NCI-H1092 treated with DMSO at 0.1 percent for 48 hours (cell line): Measurements from ENCODE around the gene RGN.
"Not testable (repeated sequence)": the region's sequence is repeated elsewhere in the genome, so short reads cannot be mapped to it uniquely, and the experiment has no call there.

ENCODE experiments used
- DNase-seq: peaks from one replicate; lab custom pipeline; 2025; lab: John Stamatoyannopoulos, UW

The RGN gene

DNA sequence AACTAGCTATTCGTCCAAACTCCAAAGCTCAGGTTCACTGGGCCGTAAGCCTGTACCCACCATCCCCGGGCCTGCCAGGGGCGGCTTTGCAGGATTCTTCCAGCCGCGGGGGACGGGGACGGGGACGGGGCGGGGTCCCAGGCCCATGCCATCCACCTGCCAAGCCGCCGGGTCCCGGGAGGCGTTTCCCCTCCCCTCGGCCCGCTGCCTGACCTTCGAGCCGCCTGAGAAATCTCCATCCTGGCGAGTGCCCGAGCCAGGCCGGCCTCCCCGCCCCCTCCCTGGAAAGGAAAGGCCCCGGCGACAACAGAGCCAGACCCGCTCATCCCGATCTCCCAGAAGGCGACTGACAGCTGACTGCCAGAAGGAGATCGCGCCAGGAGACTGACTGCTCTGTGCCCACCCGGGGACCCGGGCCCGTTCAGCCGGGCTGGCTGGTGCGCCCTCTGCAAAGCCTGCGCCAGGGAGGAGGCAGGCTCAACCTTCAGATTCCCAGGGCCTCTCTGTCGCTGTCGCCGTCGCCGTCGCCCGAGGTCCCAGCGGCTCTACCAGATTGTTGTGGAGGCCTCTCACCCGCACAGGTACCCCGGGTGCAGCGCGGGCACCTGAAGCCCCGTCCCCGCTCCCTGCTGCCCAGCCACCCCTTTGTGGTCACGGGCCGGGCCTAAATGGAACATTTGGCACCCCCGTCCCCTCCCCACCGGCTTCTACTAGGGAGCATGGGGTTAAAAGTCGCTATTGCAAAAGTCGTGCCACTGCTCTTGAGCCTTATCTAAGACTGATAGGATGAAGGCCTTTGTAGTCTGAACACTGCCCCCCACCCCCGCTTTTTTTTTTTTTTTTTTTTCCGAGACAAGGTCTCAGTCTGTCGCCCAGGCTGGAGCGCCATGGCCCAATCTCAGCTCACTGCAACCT, at the start of gene RGN:
Gene RGN (plus strand): TSS at position 315 of the 915 bp plus-strand sequence. CDS start 2,702 bp downstream, outside the sequence.
- no peak for DNase-seq

GRCh38 chrX:47030339-47030738, 47.9 kb upstream of the RGN start:
- DNase-seq: peak; percentile 57

DNA sequence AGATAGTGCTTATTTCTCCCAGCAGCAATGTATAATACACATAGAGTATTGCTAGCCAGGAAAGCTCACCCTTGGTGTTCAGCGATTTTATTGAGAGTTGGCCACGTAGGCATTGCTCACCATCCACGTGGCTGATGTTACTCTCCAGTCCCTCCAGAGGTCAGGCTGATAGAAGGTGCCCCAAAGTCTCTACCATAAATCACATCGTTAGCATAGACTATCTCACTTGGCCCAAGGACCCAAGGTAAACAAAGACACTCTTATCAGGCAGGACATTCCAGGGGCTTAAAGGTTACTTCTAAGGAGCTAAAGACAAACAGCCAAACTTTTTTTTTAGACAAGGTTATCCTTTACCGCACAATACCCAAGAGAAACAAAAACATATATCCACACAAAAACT, 30.3 kb upstream of the RGN start:
- DNase-seq: no peak

DNA sequence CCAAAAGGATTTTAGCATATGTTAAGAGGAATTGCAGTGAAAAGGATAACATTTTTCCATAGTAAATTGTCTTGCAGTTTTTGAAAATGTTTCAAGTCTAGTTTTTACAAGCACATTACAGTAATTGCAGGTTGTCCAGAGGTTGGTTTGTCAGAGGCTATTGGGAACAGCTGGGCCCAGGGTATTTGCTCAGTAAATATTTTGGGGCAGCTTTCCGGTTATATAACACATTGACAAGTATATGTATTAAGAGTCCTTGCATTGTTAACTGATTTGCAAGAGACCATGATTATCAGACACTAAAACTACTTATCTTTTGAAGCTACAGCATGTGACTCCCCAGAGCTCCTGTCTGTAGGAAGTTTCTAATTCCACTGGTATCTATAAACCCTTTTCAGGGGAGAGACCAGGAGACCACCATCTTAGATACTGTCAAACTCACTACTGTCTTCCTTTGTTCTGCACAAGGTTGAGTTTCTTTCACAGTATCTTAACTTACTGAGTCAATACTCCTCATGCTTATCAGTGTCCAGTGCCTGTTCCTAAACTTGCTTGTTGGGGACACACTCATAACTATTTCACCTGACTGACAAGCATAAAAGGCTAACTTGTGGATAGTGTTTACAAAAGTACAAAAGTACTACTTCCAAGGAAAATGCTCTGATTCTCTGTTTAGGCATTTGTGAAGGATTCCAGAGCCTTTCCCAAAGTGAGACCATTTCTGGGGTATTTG, 18.9 kb upstream of the RGN start:
- DNase-seq: no peak

GRCh38 chrX:47060708-47061107, 17.5 kb upstream of the RGN start:
- DNase-seq: no peak

DNA sequence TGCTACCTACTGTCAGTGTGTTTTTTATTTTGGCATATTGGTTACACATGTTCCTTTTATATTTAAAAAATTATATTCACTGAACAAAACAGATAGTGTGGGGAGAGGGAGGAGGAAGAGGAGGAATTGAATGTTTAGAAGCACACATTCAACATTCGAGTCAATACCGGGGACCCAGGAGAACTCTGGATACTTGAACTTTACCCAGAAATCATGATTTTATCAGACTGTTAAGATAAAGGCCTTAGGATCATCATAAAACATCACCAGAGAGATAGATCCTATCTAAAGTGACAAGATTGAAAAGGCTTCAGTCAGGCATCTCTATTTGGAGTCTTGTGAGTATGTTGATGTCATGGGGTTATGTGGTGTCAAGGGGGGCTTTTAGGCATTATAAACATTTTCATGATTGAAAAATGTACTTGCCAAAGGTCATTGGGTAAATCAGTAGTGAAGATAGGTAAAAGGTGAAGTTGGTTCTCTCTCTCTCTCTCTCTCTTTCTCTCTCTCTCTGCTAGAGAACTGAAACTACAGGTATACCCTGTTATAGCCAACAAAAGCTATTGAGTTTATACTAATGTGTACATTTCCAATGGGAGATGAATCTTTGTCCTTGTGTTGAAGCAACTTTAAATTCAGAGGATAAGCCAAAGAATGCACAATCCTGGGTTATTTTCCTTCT, 16.9 kb upstream of the RGN start:
- no peak for DNase-seq

DNA sequence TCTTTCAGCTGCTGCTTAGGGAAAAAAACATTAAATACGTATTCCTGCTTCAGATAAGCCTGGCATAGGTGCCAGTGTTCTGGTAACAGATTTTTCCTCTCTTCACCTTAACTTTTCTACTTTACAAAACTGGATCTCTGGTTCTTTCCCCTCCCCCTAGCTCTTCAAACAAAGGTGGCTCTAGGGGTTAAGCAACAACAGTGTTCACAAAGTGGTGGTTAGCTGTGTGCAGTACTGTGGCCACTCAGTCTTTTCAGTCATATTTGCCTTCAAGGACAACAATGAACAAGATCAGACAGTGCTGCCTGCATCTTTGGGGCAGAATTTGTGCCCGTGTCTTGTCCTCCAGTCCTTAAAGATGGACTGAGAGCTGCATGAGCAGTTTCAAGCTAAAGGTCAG, 15.1 kb upstream of the RGN start:
- no peak for DNase-seq

DNA sequence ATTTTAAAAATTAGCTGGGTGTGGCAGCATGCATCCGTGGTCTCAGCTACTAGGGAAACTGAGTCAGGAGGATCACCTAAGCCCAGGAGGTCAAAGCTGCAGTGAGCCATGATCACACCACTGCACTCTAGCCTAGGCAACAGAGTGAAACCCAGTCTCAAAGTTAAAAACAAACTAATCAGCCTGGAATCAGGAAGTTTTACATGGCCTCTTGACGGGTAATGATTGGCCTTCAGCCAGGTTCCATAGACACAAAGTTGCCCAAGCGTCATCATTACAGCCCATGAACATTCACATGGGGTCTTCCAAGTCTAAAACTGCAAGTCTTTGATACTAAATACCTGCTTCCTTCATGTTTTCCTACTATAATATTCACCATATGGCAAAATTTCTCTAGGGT, 10.0 kb upstream of the RGN start:
- DNase-seq: no peak

DNA sequence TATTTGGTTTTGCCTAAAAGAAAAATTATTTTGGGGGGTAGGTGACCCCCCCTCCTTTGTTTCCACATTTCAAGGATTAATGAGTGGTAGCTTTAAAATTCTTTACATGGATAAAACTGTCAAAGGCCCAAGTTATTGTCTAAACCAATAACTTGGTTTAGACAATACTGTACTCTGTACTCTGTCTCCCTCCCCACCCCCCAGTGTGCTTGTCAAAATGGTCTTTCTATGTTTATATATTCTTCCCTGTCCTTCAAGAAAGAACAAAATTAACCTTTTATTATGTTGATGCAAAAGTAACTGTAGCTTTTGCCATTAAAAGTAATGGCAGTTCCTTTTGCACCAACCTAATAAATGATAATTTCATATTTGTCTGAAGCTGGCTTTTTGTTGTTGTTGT, 9.5 kb upstream of the RGN start:
- DNase-seq: no peak

GRCh38 chrX:47080215-47080914, 2.1 kb downstream of the RGN start:
- DNase-seq: no peak

GRCh38 chrX:47080915-47081236, 2.6 kb downstream of the RGN start:
- DNase-seq: no peak

DNA sequence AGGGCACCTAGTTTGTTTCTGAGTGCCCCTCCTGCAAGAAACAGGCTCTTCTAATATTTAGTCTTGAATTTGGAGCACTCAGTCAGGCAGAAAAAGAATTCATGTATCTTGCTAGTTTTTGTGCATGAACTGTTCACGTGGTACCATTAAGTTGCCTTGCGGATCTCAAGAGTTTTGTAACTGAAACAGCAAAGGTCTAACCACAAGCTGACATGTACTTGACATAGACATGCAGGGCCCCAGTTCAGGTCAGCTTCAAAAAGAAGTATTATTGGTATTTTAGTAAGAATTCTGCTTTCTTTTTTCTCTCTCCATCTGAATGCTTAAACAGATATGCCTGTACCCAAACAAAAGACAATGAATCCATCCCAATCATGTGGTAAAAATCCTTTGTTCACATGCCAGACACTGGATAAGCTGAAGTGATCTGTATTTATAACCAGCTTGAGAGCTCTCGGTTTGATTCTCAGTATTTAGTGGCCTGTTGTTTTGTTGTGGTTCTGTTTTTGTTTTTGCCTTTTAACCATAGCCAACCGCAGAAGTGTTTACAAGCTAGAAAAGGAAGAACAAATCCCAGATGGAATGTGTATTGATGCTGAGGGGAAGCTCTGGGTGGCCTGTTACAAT, 13.0 kb downstream of the RGN start:
- no peak for DNase-seq

DNA sequence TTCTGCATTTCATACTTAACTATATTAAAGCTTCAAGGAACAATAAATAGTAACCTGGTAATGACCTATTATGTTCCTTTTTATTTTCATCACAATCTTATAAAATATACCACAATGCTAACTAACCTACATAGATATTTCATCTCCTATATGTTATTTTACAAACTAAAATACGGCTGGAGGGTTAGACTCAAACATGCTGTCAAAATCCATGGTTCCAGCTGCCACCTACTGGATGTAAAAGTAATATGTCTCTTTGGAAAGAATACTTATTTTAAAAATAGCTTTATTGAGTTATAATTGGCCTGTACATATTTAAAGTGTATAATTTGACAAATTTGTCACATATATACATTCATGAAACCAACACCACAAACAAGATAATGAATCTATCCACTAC, 15.0 kb downstream of the RGN start:
- peak; percentile 35 for DNase-seq

- DNase-seq: no peak
Measured at GRCh38 chrX:47093860-47094259, 15.6 kb downstream of the RGN start.

- DNase-seq: no peak
Measured at GRCh38 chrX:47097018-47097417, 18.8 kb downstream of the RGN start.

DNA sequence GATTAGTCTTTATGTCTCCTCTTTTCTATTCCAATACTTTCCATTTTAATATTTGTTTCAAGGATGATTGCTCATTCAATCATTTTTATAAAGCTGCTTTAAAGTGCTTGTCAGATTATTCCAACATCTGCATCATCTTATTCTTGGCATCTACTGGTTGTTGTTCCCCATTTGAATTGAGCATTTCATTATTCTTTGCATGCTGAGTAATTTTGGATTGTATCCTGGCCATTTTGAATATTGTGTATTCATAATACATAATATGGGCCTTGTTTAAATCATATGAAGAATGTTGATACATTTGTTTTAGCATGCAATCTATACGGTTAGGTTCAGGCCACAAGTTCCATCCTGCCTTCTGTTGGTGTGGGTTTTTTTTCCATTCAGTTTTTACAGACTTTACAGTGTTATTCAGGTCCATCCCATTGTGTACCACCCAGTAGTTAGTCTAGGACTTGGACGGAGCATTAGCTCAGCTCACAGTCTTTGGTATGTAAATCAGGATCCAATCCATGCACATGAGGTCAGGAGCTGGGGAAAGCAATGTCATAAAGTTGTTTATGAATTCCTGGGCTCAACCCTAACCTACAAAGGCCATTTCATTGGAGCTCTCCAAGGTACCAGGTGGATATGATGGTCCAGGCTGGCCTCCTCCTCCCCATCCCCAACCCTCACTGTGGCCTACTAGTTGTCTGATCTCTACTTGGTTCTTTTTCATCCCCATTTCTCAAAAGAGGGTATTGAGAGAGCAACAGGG, 20.3 kb downstream of the RGN start:
- DNase-seq: no peak

GRCh38 chrX:47101206-47101605, 23.0 kb downstream of the RGN start:
- no peak for DNase-seq

- not testable (repeated sequence) for DNase-seq
Measured at GRCh38 chrX:47110936-47111615, 32.8 kb downstream of the RGN start.

DNA sequence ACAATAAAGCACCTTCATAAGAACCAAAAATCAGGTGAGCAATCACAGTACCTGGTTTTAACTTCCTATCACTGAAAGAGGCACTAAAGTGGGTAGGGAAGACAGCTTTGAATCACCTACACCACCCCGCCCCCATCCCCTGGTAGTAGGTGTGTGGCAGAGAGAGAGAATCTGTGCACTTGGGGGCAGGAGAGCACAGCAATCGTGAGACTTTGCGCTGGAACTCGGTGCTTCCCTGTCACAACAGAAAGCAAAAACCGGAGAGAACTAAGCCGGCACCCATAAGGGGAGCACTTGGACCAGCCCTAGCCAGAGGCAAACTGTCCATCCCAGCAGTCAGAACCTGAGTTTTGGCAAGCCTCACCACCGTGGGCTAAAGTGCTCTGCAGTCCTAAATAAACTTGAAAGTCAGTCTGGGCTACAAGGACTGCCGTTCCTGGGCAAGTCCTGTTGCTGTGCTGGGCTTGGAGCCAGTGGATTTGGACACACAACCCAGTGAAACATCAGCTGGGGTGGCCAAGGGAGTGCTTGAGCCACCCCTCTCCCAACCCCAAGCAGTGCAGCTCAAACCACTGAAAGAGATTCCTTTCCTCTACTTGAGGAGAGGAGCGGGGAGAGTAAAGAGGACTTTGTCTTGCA, 34.2 kb downstream of the RGN start:
- DNase-seq: no peak

DNA sequence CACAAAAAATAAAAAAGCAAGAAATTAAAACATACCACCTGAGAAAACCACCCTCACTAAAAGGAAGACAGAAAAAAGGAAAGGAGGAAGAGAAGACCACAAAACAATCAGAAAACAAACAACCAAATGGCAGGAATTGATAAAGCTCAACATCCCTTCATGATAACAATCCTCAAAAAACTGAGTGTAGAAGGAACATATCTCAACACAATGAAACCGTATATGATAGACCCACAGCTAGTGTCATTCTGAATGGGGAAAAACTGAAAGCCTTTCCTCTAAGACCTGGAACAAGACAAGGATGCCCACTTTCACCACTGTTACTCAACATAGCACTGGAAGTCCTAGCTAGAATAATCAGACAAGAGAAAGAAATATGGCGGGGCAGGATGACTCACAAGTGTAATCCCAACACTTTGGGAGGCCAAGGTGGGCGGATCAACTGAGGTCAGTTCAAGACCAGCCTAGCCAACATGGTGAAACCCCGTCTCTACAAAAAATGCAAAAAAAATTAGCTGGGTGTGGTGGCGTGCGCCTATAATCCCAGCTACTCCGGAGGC, 38.4 kb downstream of the RGN start:
- DNase-seq: not testable (repeated sequence)
